Activated CD4-positive, alpha-beta T cell treated with anti-CD3 and anti-CD28 coated beads for 48 hours (primary cell): ENCODE measurements around the gene LMAN2L.

Experiments used
- DNase-seq: peaks from one replicate; pipeline ENCODE4 v3.0.0-alpha.2; 2020

LMAN2L gene

DNA sequence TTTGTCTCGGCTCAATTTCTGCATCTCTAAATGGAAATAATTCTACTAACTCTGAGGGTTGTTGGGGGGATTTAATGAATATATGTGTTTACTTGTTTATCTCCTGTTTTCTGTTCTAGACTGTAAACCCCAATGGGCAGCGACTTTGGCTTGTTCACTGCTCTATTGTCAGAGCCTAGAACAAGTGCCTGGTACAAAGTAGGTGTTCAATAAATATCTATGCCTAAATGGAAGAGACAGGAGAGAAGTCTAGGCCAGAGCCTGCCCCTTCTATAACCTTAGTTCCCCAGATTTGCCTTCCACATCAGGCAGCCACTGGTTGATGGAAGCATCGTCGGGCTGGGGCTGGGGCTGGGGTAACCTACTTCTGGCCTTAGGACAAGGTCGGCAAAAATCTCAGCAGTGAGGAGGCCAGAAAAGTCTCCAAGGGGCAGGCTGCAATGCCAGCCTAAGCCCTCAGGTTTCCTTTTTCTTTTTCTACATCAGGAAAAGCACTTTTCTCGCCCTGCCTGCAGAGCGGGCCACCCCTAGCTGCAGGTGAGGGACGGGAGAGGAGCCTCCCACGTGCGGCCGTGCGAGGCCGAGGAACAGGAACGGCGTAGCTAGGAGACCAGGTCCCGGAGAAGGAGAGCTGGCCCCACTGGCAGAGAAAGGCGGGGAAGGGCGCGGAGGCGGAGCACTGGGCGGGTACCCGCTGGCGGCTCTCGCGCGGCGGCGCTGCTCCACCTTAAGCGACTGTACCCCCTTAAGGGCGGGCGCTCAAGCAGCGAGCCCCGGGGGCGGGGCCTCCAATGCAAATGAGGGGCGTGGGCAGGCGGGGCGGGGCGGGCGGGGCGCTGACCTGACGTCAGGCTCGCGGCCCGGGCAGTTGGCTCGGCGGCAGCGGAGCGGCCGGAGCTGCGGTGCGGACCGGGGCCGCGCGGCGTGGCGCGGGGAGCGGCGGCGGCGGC, 20.4 kb upstream of the LMAN2L start, which contains the start of gene CNNM4:
Gene CNNM4, plus strand, starts transcription at position 867 of the 950 bp plus-strand sequence. CDS start 98 bp downstream, outside the sequence.
- peak; percentile 94 for DNase-seq

DNA sequence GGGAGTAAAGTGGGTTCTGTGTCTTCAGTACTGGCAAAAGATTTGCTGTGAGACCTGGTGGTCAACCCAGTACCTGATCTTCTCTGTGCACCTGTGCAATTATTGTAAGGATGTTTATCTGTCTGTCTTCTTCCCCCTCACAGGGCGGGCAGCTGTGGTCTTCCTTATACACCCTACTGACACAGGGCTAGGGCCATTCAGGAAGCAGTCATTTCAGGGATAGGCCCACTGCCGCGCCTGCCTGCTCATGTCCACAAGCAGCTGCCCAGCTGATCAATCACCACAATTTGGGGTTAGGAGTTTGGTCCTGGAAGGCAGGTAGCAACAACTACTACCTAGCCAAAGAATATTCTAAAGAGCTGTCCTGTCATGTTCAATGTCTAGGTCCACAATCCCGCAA, 19.7 kb upstream of the LMAN2L start:
- no peak for DNase-seq

DNA sequence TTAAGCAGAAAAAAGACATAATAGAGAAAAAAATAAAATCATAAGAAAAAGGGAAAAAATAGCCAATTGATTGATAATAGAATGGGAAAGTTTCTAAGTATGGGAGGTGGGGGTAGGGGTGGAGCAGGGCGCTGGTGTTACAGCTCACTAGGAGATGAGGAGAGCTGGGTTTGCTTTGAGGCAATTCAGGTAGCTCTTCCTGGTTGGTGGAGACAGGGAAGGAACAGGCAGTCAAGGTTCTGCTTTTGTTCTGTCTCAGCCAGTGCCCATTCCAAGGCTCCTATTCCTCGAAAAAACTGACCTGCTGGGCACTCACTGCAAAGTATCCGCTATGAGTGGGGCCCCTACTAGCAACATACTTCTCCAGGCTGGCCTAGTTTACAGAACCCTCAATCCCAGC, 19.1 kb upstream of the LMAN2L start:
- DNase-seq = no peak

- no peak for DNase-seq
These were observed 17.6 kb upstream of the LMAN2L start for GRCh38 chr2:96757477-96757860.

DNA sequence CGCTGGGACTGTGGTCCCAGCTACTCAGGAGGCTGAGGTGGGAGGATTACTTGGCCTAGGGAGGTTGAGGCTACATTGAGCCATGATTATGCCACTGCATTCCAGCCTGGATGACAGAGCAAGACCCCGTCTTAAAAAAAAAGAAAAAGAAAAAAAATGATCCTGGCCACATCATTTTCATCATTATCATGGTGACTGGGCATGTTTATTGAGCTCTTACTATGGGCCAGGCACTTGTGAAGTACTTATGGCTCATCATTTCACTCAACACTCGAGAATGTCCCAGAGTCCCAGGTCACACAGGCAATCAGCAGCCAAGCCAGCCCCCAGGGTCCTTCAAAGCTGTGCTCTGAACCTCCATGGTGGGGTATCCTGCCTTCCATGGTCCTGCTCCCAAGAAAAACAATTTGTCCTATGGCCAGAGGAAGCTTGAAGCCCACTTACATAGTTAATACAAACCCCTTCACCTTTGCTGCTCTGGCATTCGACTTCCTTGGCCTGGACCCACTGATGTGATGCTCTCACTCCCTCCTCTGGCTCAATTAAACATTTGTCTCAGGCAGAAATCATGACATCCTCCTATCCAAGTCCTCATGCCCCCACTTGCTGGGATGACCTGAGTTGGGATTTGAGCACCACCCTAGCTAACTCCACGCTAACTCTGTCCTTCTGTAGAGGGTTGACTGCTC, 17.1 kb upstream of the LMAN2L start:
- no peak for DNase-seq

DNA sequence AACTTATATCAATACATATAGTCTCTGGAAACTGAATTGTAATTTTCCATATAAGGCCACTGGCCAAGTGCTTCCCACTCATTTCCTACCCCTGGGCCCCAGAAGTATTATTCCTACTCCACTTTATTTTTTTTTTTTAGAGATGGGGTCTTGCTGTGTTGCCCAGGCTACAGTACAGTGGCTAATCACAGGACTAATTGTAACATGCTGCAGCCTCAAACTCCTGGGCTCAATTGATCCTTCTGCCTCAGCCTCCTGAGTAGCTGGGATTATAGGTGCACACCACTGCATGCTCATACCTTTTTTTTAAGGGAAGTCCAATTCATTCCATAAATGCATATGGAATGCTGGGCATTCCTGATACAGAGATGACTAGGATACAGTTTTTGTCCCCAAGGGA, 14.5 kb upstream of the LMAN2L start:
- DNase-seq = no peak

GRCh38 chr2:96753661-96754282, 13.9 kb upstream of the LMAN2L start:
- DNase-seq = no peak

DNA sequence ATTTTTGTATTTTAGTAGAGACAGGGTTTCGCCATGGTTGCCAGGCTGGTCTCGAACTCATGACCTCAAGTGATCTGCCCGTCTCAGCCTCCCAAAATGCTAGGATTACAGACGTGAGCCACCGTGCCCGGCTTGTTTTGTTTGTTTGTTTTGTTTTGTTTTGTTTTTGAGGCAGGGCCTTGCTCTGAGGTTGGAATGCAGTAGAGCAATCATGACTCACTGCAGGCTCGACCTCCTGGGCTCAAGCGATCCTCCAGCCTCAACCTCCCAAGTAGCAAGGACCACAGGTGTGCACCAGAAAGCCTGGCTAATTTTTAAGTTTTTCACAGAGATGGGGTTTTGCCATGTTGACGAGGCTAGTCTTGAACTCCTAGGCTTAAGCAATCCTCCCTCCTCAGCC, 11.9 kb upstream of the LMAN2L start:
- no peak for DNase-seq

DNA sequence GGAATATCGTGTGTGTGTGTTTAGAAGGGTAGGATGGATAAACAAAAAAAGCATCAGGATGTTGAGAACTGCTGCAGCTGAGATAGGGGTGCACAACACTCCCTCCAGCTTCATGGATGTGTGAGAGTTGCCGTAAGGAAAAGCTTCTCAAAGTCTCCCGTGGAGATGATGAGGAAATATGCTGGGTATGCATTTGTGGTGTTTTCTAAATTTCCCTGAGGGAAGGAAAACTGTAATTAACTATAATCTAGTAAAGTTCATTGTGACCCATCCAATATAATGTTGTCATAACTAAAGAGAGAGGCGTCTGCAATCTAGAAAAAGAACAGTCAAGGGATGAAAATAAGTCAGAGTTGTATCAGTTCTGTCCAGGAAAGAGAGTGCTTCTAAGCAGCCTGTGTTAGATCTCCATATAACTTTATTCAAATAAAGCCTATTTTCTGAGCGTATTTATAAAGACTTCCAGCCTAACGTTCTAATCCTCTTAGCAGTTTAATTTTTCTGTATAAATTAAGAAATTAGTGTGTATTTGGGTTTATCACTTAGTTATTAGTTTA, 7.3 kb upstream of the LMAN2L start:
- DNase-seq = no peak

GRCh38 chr2:96739076-96739632, 710 bp downstream of the LMAN2L start:
- DNase-seq = no peak

DNA sequence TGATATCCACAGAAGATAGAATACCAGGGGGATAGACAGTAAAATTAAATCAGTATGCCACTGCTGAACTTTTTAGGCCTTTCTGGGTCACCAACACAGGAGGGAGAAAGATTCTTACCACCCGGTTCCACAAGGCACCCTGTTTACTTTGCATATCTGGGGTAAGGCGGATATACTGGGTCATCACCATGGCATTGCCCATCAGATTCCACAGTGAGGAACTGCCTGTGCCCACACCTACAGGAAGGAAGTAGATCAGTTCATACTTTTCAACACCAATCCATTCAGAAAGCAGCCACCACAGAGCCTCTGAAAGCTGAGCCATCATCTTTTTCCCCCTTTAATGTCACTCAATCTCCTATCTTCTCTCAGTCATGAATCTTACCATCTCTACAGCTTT, 2.0 kb downstream of the LMAN2L start:
- no peak for DNase-seq

GRCh38 chr2:96737251-96737650, 2.6 kb downstream of the LMAN2L start:
- DNase-seq = no peak

DNA sequence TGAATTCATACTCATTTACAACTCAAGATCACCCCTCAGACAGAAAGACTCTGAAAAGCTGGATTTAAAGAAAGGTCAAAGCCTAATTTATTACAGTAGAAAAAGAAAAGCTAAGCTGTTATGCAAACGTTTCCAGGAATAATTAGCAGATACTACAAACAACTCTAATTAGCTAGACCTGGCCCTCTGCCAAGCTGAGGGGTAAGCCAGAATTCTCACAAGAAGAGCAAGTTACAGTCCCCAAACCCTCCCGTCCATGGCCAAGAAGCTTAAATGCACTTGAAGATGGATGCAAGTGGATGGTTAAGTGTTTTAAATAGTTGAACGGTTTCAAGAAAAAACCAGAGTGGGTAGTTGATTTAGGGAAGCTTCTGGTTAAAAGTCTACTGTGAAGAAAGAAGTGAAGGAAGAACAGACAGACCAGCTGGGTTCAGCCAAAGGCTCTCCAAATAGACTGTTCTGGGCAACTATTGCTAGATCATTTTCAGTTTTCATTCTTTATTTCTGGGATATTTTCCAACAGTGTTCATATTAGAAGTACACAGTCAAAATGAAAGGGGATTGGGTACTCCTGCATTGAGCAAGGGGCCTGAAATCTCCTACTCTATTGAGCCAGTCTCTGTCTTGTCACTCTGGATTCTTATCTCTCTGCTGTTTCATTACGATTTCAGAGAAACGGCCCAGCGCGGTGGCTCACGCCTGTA, 4.8 kb downstream of the LMAN2L start:
- no peak for DNase-seq

- DNase-seq = no peak
These were observed 5.9 kb downstream of the LMAN2L start for GRCh38 chr2:96733931-96734330.

- no peak for DNase-seq
These were observed 9.7 kb downstream of the LMAN2L start for GRCh38 chr2:96730212-96730611.

DNA sequence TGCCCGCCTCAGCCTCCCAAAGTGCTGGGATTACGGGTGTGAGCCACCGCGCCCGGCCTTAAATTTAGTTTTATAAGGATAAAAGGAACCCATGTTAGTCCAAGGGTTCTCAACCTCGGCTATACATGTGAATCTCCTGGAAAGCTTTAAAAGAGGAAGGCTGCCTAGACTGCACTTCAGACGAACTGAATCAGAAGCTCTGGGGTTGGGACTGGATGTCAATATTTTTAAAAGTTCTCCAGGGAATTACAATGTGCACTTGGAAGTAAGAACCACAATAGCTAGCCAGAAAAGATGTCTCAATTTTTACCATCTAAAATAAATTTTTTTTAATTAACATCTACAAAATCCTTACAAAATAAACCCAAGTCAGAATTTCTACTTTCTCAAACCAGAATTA, 10.1 kb downstream of the LMAN2L start:
- DNase-seq = no peak

DNA sequence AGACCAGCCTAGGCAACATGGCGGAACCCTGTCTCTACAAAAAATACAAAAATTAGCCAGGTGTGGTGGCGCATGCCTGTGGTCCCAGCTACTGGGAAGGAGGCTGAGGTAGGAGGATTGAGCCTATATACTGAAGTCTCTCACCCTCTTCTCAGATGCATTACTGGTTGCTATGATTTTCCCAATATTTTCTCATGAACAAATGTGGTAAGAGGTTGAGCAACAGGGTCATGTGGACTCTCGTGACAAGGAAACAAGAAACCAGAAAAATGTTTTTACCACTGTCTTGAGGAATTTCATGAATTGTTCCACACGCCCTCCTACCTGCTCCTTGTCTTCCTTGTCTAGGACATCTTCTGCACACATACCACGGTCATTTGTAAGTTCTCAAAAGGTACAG, 12.4 kb downstream of the LMAN2L start:
- DNase-seq = no peak

DNA sequence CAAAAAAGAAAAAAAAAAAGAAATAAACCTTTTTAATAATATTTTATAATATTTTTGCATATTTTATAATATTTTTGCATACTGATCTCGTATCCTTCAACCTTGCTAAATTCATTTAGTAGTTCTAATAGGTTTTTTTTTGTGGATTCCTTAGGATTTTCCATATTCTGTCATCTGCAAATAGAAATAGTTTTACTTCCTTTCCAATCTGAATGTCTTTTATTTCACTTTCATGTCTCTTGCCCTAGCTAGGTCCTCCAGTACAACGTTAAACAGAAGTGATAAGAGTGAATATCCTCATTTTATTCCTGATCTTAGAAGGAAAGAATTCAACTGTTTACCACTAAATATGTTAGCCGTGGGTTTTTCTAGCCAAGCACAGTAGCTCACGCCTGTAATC, 13.7 kb downstream of the LMAN2L start:
- no peak for DNase-seq

DNA sequence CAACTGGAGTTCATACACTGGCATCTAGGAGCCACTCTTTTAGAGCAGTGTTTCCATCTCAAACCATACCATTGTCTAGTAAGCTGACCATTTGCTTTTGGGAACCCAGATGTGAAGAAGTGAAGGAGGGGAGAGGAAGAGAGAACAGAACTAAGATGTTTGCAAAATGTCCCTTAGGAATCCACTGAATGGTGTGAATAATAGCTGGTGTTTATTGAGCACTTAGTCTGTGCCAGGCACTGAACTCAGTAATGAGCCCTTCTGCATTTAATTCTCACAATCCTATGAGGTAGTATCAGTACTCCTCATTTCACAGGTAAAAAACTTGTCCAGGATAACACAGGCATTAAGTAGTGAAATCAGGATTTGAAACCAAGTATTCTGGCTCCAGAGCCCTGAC, 23.5 kb downstream of the LMAN2L start:
- DNase-seq = no peak

DNA sequence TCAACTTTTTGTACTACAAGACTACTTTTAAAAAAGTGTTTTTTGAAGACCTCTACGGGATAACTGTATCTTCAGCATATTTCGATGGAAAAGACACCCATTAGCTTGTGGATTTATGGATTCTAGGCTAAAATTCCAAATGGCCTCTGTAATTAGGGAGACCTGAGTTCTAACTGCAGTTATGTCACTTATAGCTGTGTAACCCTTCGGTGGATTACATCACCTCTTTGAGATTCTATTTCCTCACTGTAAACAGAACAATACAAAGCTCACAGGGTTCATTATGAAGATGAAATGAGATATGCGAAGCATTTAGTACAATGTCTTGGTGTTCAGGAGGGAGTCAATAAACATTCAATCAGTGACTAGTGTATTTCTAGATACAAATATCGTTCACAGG, 24.2 kb downstream of the LMAN2L start:
- DNase-seq = no peak

DNA sequence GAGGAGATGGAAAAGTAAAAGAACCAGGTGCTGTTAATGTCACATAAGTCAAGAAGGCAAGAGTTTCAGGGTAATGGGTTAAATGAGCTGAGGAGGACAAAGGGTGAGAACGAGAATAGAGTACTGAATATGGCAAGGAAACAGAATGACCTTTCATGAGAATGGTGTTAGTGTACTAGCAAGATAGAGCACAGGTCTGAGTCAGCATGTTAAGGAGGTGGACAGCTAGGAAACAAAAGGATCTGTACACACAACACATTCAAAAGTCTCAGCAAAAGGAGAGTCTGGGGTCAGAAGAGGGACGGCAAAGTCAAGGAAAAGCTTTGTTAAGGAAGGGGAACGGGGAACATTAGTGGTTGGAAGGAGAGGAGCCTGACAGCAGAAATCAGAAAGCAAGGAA, 28.9 kb downstream of the LMAN2L start:
- DNase-seq = no peak

GRCh38 chr2:96703021-96703751, 36.7 kb downstream of the LMAN2L start:
- DNase-seq = no peak
